HFF-Myc (cell line): ENCODE results near the gene GALNT15.

Experiments used
- DNase-seq: peaks from one replicate; pipeline ENCODE4 v3.0.0-alpha.2; 2011; ENCODE audit warnings: low read depth; ENCODE audit errors: extremely low read depth
- H3K4me3 ChIP-seq: replicated peaks from 2 replicates; pipeline ENCODE4 v1.5.1; 2011; ENCODE audit warnings: low read depth, mild to moderate bottlenecking, control low read depth, low read length
- TF ChIP-seq, protein P1 (sequence below): IDR thresholded peaks from 2 replicates; pipeline ENCODE4 v1.5.1; 2012; ENCODE audit warnings: mild to moderate bottlenecking, low read depth, low read length, control low read depth; ENCODE audit errors: missing control alignments

Gene GALNT15

DNA sequence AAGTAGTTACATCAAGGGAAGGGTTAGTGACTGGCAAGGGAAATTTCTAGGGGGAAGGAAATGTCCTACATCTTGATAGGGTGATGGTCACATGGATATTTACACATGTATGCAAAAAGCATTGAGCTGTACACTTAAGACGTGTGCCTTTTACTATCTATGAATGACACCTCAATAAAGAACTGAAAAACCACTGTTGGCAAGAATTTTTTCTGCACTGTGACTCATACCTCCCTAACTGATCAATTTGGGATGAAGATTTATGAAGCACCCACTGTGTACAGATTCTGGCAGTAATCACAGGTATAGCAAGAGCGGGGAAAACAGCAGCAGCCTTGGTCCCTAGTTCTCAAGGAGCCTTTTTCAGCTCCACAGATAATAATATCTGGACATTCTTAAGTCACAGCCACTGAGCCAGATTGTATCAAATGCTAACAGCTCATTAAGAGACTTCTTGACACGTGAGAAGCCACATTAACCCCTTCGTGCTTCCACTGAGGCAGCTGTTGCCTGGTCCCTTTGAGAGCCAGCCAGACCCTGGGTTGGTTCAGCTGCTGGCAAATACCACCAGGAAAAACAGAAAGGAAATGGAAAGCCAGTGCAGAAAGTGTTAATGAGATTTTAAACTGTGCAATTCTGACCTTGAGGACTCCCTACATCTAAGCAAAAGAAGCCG lies 32.0 kb upstream of the GALNT15 start:
- TF ChIP-seq, protein P1, sequence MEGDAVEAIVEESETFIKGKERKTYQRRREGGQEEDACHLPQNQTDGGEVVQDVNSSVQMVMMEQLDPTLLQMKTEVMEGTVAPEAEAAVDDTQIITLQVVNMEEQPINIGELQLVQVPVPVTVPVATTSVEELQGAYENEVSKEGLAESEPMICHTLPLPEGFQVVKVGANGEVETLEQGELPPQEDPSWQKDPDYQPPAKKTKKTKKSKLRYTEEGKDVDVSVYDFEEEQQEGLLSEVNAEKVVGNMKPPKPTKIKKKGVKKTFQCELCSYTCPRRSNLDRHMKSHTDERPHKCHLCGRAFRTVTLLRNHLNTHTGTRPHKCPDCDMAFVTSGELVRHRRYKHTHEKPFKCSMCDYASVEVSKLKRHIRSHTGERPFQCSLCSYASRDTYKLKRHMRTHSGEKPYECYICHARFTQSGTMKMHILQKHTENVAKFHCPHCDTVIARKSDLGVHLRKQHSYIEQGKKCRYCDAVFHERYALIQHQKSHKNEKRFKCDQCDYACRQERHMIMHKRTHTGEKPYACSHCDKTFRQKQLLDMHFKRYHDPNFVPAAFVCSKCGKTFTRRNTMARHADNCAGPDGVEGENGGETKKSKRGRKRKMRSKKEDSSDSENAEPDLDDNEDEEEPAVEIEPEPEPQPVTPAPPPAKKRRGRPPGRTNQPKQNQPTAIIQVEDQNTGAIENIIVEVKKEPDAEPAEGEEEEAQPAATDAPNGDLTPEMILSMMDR = no peak
- no peak for DNase-seq
- H3K4me3 ChIP-seq = no peak overlapping the region

DNA sequence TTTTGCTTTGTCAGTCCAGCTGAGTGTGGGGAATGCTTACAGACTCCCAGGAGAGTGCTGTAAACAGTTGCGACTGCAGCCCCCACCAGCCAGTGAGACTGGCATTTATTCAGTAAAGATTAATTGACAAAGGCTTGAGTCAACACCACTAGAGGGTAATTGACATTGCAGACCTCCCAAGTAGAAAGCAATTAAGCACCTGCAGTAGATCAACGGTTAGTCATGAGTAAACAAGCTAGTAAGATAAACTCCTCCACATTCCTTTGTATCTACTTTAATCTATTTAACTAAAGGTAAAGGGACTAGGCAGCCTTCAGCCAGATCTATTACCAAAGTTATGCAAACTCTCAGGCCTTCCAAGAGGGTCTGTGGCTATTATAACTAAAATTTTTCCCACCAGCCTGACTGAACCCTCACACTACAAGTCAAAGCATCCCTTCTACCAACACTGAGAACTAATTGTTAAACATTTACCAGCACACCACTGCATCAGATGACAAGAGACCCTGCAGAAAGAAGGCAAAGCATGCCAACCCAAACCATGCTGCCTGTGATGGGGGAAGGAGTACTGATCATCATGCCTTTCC lies 30.5 kb upstream of the GALNT15 start:
- DNase-seq = no peak
- no peak overlapping the region for H3K4me3 ChIP-seq
- TF ChIP-seq, protein P1 = no peak

DNA sequence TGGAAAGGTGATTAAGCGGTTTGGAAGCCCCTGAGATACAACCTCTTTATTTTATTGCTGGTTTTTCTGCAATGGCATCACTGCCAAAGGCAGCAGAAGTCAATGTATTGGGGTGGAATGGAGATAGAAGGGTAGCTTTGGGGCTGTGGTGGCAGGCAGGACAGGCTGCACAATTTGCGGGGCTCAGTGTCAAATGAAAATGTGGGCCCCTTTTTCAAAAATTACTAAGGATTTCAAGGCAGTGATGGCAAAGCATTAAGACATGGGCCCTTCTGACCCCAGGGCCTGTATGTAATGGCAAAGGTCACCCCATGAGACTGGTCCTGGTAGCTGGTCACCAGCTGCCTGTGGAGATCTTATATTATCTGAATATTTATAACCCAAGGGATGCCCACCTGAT lies 29.3 kb upstream of the GALNT15 start:
- no peak for DNase-seq
- TF ChIP-seq, protein P1 = no peak

DNA sequence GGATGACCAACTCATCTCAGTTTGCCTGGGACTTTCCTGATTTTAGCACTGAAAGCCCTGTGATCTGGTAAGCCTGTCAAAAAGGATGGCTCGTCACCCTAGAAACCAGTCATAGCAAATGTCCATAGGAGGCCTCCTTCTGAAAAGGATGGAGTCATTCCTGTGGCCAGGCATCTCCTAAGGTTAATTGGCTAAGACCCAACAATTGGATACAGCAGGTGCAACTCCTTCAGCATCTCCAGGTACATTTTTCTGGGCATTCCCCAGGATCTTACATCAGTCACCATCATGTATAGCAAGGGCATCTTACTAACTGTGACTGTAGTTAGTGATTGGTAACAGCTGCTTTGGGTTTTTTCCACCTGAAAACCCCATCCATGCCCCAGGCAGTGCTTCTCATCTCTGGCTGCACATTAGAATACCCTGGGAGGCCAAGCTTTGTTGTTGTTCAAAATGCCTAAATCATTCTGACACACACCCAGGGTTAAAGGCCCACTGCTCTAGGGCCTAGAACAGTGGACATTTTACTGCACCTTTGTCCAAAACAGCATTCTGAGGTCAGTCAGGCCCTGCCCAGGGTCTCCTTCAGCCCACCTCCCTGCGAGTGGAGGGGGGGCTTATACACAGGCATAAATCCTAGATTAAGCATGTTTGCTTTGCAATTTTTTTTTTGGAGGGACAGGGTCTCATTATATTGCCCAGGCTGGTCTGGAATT lies 28.3 kb upstream of the GALNT15 start:
- DNase-seq = no peak
- TF ChIP-seq, protein P1 = no peak
- no peak overlapping the region for H3K4me3 ChIP-seq

More for the DNA sequence above, 29.3 kb upstream of the GALNT15 start:
- H3K4me3 ChIP-seq = no peak overlapping the region

DNA sequence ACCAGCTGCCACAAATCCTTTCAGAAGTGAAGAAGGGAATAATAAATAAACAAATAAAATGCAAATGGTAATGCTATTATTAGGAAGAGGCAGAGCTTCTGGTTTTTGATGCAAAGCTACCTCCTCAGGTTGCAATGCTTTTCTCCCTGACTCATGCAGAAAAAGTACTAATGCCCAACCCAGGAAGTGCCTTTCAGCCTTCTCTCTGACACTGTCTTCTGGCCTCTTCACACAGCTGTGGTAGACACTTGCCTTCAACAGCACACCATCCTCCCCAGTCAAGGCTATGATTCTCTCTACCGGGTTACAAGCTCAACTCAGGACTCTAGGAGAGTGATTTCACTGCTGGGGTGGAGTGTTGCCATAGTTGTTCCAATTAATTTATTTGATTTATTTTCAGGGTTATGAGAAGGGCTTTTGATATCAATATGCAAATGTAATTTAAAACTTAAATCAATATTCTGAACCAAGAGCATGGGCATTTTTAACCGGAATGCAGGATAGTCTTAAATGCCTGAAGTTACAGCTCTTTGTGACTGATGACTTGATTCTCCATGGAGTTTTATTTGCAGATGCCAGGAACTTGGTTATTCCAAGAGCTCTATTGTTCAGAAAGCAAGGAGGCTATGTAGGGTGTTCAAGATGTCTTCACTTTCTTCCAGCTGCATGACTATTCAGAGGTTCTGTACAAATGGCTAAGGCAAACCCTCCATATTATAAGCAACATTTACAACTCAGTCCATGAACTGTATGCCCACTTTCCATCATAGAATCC lies 27.1 kb upstream of the GALNT15 start:
- no peak overlapping the region for H3K4me3 ChIP-seq
- DNase-seq = peak; percentile 45
- TF ChIP-seq, protein P1 = no peak

DNA sequence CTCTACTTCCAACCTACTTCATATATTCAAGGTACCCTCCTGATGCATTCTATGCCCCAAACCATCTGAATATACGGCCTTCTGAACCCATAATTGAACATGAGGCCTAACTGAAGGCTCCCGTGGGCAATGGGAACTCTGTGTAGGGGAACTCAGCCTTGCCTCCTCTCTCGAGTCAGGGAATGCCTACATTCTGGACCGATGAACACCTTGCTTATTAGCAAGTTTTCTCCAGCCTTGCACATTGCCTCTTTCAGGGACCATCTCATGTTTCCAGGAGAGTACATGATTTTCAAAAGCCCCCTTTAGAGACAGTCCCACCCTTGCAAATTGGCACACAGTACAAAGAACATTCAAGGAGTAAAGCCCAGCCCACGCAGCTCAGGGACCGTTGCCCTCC lies 26.3 kb upstream of the GALNT15 start:
- TF ChIP-seq, protein P1 = no peak
- H3K4me3 ChIP-seq = no peak overlapping the region
- no peak for DNase-seq
